ENCODE results near the gene RAB36. TPM values are rescaled to one million over a fixed set of nuclear protein-coding genes. Genes with fewer than 3 reads are reported as not detected.

RAB36 gene
- total RNA-seq, 3 donors from 2014 or later, result 1.0 to 6.4 (median 1.2) TPM

DNA sequence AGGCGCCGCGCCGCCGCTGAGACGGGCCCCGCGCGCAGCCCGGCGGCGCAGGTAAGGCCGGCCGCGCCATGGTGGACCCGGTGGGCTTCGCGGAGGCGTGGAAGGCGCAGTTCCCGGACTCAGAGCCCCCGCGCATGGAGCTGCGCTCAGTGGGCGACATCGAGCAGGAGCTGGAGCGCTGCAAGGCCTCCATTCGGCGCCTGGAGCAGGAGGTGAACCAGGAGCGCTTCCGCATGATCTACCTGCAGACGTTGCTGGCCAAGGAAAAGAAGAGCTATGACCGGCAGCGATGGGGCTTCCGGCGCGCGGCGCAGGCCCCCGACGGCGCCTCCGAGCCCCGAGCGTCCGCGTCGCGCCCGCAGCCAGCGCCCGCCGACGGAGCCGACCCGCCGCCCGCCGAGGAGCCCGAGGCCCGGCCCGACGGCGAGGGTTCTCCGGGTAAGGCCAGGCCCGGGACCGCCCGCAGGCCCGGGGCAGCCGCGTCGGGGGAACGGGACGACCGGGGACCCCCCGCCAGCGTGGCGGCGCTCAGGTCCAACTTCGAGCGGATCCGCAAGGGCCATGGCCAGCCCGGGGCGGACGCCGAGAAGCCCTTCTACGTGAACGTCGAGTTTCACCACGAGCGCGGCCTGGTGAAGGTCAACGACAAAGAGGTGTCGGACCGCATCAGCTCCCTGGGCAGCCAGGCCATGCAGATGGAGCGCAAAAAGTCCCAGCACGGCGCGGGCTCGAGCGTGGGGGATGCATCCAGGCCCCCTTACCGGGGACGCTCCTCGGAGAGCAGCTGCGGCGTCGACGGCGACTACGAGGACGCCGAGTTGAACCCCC is 35.8 kb downstream of the RAB36 start:
- Histone ChIP-seq H3K9me3 (peaks cover 5% of the 10 kb centered on the region), H3K4me1 (ENCODE audit: low read depth) (peaks cover 39% of the 10 kb centered on the region), H3K36me3 (ENCODE audit: low read depth) (no peaks in the 10 kb centered on the region), H3K4me3 (peak overlapping the region; percentile 44)
- intact Hi-C loops (cut with DNase I, micrococcal nuclease), result no loop called here
- ATAC-seq (peak; percentile 5), DNase-seq (peak in 2 of 3 donors; percentile 56 to 63)
- TF ChIP-seq CTCF (IDR thresholded peaks at IDR 0.05), result no peak

- H3K4me3 ChIP-seq, result peak overlapping the region; percentile 44
- H3K9me3 ChIP-seq, result no peaks in the 10 kb centered on the region
- no peaks in the 10 kb centered on the region for H3K36me3 ChIP-seq (ENCODE audit: low read depth)
- peak in 2 of 3 donors; percentile 43 to 58 for DNase-seq
- peaks cover 39% of the 10 kb centered on the region for H3K4me1 ChIP-seq (ENCODE audit: low read depth)
- no peak for ATAC-seq
- intact Hi-C loops (cut with DNase I, micrococcal nuclease), result no loop called here
- no peak for TF ChIP-seq CTCF (IDR thresholded peaks at IDR 0.05)
Observed at GRCh38 chr22:23181721-23182308, 36.5 kb downstream of the RAB36 start.

DNA sequence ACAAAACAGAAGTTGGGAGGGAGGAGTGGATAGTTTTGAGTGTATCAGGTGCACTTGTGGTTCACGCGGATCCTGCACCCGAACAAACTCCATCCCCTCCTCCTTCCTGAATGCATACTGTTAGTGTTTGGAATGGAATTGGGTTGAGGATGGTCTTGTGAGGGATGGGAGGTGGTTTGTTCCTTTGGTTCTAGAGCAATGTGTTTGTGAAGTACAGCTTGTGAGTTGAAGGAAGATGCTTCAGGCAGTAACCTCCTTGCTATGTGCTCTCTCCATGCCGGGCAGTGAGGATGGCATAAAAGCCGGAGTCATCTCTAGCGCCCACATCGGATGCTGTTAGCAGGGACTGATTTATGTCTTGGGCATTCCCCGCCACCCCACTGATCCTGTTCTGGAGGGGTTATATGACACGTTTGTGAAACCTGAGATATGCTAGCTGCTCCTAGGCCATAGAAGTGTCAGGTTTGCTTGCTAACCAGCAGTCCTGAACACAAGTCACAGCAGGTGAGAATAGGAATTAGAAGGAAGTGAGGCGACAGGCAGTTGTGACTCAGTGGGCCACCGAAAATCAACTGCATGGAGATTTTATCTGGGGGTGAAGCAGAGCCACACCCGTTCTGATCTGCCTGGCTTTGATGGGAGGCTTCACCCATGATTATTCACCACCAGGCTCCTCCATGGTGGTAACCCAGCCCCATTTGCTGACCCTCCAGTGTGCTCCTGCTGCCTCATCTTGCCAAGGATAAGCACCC is 37.2 kb downstream of the RAB36 start:
- DNase-seq, result peak in 1 of 3 donors; percentile 34
- peaks cover 39% of the 10 kb centered on the region for H3K4me1 ChIP-seq (ENCODE audit: low read depth)
- intact Hi-C loops (cut with DNase I, micrococcal nuclease), result no loop called here

GRCh38 chr22:23183061-23183698 is 37.9 kb downstream of the RAB36 start:
- Histone ChIP-seq H3K4me3 (no peak overlapping the region), H3K9me3 (no peaks in the 10 kb centered on the region), H3K36me3 (ENCODE audit: low read depth) (no peaks in the 10 kb centered on the region), H3K4me1 (ENCODE audit: low read depth) (peaks cover 39% of the 10 kb centered on the region)
- TF ChIP-seq CTCF (IDR thresholded peaks at IDR 0.05), result no peak
- peak; percentile 47 to 70 (median 56) for DNase-seq
- intact Hi-C loops (cut with DNase I, micrococcal nuclease), result no loop called here
- peak; percentile 18 for ATAC-seq

More for the DNA sequence above, 37.2 kb downstream of the RAB36 start:
- H3K36me3 ChIP-seq (ENCODE audit: low read depth), result no peaks in the 10 kb centered on the region
- H3K4me3 ChIP-seq, result no peak overlapping the region
- TF ChIP-seq CTCF (IDR thresholded peaks at IDR 0.05), result no peak
- no peaks in the 10 kb centered on the region for H3K9me3 ChIP-seq
- no peak for ATAC-seq

GRCh38 chr22:23184100-23184763 is 39.0 kb downstream of the RAB36 start:
- Histone ChIP-seq H3K4me1 (ENCODE audit: low read depth) (peaks cover 35% of the 10 kb centered on the region), H3K36me3 (ENCODE audit: low read depth) (no peaks in the 10 kb centered on the region), H3K9me3 (no peaks in the 10 kb centered on the region), H3K4me3 (no peak overlapping the region)
- no peak for TF ChIP-seq CTCF (IDR thresholded peaks at IDR 0.05)
- intact Hi-C loops (cut with DNase I, micrococcal nuclease), result no loop called here
- DNase-seq, result no peak
- ATAC-seq, result no peak
